DND-41 (cell line): ENCODE results near the gene POU4F1.

Experiments
- CTCF ChIP-seq: IDR thresholded peaks from 2 replicates; pipeline ENCODE4 v1.5.1; 2012; ENCODE audit warnings: borderline replicate concordance, low read length, moderate library complexity, mild to moderate bottlenecking; ENCODE audit not compliant: poor library complexity, severe bottlenecking; ENCODE audit errors: extremely low read depth
- EZH2 ChIP-seq: IDR thresholded peaks from 3 replicates; pipeline ENCODE4 v1.6.1; 2012; ENCODE audit warnings: borderline replicate concordance, low read depth, mild to moderate bottlenecking, moderate library complexity, low read length, inconsistent platforms; ENCODE audit not compliant: severe bottlenecking

GRCh38 chr13:78598966-78599644, 4.2 kb downstream of the POU4F1 start:
- TF ChIP-seq CTCF (no peak), EZH2 (no peak)
